ENCODE data around the gene PALLD. TPM values are rescaled to one million over a fixed set of nuclear protein-coding genes. Genes with fewer than 3 reads are reported as not detected.

PALLD gene
- total RNA-seq, 1 donor from 2014 or later = 16.4 TPM

DNA sequence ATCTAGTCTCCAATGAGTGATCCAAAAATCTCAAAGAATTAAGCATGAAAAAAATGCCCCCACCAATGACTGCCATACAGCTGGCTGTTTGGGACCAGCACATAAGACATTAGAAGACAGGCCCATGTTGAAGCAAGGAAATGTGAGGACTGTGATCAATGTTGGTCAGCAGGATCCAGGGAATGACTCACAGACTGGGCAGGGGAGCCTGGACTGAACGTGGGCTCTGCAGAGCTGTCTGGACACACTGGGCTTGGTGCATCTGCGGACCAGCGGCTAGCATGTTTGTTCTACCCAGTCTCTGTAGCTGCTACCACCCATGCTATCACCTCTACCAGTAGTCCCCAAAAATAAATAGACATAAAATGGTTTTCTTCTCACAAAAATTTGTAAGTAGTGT, 108.6 kb downstream of the PALLD start:
- H3K36me3 Mint-ChIP-seq (ENCODE audit: low read depth, unreplicated experiment) = no peaks in the 10 kb centered on the region
- no peak overlapping the region for H3K27ac Mint-ChIP-seq (ENCODE audit: unreplicated experiment)
- DNase-seq (ENCODE audit: low spot score) = no peak

DNA sequence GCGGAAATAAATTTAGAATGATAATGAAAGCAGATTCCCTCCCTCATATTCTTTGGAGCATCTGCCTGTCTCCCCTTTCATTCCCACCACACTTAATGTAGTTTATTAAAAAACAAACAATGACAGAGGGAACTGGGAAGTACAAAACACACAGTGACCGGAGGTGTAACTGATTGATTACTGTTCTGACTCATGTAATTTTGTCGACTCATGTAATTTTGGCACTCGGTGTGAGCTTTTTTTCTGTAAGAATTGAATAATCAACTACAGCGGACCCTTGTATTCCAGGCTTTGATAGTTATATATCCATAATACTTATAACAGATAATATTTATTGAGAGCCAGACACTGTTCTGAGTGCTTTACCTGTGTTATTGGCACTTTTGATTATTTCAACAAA, 110.4 kb downstream of the PALLD start:
- H3K27me3 Mint-ChIP-seq (ENCODE audit: unreplicated experiment) = peaks cover 4% of the 10 kb centered on the region
- DNase-seq (ENCODE audit: low spot score) = no peak
- H3K4me1 Mint-ChIP-seq (ENCODE audit: unreplicated experiment) = peaks cover 33% of the 10 kb centered on the region
- H3K27ac Mint-ChIP-seq (ENCODE audit: unreplicated experiment) = no peak overlapping the region
- H3K36me3 Mint-ChIP-seq (ENCODE audit: low read depth, unreplicated experiment) = no peaks in the 10 kb centered on the region
- H3K4me3 Mint-ChIP-seq (ENCODE audit: unreplicated experiment) = no peak overlapping the region
- H3K9me3 Mint-ChIP-seq (ENCODE audit: unreplicated experiment) = no peaks in the 10 kb centered on the region
- TF ChIP-seq, protein P1, sequence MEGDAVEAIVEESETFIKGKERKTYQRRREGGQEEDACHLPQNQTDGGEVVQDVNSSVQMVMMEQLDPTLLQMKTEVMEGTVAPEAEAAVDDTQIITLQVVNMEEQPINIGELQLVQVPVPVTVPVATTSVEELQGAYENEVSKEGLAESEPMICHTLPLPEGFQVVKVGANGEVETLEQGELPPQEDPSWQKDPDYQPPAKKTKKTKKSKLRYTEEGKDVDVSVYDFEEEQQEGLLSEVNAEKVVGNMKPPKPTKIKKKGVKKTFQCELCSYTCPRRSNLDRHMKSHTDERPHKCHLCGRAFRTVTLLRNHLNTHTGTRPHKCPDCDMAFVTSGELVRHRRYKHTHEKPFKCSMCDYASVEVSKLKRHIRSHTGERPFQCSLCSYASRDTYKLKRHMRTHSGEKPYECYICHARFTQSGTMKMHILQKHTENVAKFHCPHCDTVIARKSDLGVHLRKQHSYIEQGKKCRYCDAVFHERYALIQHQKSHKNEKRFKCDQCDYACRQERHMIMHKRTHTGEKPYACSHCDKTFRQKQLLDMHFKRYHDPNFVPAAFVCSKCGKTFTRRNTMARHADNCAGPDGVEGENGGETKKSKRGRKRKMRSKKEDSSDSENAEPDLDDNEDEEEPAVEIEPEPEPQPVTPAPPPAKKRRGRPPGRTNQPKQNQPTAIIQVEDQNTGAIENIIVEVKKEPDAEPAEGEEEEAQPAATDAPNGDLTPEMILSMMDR (IDR thresholded peaks at IDR 0.05; ENCODE audit: unreplicated experiment) = no peak

More for the DNA sequence above, 108.6 kb downstream of the PALLD start:
- Mint-ChIP-seq H3K9me3 (ENCODE audit: unreplicated experiment) (no peaks in the 10 kb centered on the region), H3K27me3 (ENCODE audit: unreplicated experiment) (peaks cover 2% of the 10 kb centered on the region), H3K4me3 (ENCODE audit: unreplicated experiment) (no peak overlapping the region), H3K4me1 (ENCODE audit: unreplicated experiment) (peaks cover 30% of the 10 kb centered on the region)
- TF ChIP-seq, protein P1 (IDR thresholded peaks at IDR 0.05; ENCODE audit: unreplicated experiment) = no peak

DNA sequence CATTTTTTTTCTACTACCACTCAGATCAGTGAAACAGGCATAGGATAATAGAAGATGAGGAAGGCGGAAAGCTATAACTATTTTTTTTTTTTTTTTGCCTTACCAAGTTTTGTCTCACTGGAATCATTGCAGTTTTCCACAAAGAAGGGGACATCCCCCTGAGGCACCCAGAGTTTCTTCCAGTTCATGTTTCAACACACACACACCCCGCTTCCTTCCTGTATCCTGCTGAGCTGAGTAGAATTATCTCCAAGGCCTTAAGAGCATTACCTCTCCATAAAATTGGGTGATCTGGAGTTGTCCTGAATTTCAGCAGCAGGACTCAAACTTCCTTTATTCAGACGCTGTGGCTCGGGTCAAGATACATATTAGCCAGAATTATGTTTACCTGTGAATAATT, 111.9 kb downstream of the PALLD start:
- no peak for DNase-seq (ENCODE audit: low spot score)
- TF ChIP-seq, protein P1 (IDR thresholded peaks at IDR 0.05; ENCODE audit: unreplicated experiment) = no peak
- Mint-ChIP-seq H3K36me3 (ENCODE audit: low read depth, unreplicated experiment) (no peaks in the 10 kb centered on the region), H3K27me3 (ENCODE audit: unreplicated experiment) (peaks cover 4% of the 10 kb centered on the region), H3K4me3 (ENCODE audit: unreplicated experiment) (no peak overlapping the region), H3K27ac (ENCODE audit: unreplicated experiment) (peak overlapping the region; percentile 50), H3K4me1 (ENCODE audit: unreplicated experiment) (peaks cover 33% of the 10 kb centered on the region), H3K9me3 (ENCODE audit: unreplicated experiment) (no peaks in the 10 kb centered on the region)

DNA sequence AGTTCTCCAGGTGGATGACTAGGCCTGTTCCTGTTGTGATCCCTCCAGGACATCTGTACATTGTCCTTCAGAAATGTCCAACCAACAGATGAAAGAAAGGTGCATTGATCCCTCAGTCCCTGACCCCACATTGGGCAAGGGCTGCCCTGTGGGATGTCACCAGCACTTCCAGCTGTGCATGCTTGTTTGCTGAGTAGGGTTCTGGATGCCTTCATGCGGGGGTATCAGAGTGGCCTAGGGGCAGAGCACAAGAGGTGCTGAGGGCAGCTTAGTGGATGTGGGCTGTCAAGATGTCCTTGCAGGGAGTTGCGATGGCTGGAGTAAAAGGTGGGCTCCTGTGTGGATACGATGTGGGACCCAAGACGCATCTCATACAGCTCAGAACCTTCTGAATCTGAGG, 112.5 kb downstream of the PALLD start:
- H3K4me3 Mint-ChIP-seq (ENCODE audit: unreplicated experiment) = no peak overlapping the region
- no peak for DNase-seq (ENCODE audit: low spot score)
- peaks cover 27% of the 10 kb centered on the region for H3K4me1 Mint-ChIP-seq (ENCODE audit: unreplicated experiment)
- H3K9me3 Mint-ChIP-seq (ENCODE audit: unreplicated experiment) = no peaks in the 10 kb centered on the region
- H3K27ac Mint-ChIP-seq (ENCODE audit: unreplicated experiment) = no peak overlapping the region
- TF ChIP-seq, protein P1 (IDR thresholded peaks at IDR 0.05; ENCODE audit: unreplicated experiment) = no peak
- H3K27me3 Mint-ChIP-seq (ENCODE audit: unreplicated experiment) = peaks cover 4% of the 10 kb centered on the region
- no peaks in the 10 kb centered on the region for H3K36me3 Mint-ChIP-seq (ENCODE audit: low read depth, unreplicated experiment)

DNA sequence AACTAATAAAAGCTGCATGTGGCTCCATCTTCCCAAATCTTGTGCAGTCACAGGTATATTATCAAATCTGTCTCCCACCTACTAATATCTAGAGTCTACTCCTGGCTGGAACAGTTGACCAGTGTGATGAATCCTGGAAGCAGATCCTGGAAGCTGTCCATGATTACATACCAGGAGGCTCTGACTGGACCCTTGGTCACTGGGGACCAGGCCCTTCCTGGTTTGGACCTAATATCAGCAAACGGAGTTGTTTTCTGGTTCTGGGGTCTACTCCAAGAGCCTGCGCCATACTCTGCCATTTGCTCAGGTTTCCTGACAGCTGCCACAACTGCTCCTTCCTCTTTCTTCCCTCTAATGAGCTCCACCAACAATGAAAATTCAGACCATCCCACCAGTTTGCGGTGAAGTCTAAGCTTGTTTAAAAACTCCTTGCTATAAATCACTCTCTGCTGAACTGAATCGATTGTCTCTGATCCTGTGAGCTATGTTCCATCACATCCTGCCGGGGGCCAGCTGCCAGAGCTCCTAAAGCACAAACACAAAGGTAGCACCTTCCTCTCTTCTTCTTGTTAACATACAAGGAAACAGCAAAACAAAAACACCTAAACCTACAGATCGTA, 114.2 kb downstream of the PALLD start:
- H3K9me3 Mint-ChIP-seq (ENCODE audit: unreplicated experiment) = no peaks in the 10 kb centered on the region
- H3K27ac Mint-ChIP-seq (ENCODE audit: unreplicated experiment) = no peak overlapping the region
- no peaks in the 10 kb centered on the region for H3K36me3 Mint-ChIP-seq (ENCODE audit: low read depth, unreplicated experiment)

More for the DNA sequence above, 114.2 kb downstream of the PALLD start:
- Mint-ChIP-seq H3K27me3 (ENCODE audit: unreplicated experiment) (peaks cover 4% of the 10 kb centered on the region), H3K4me3 (ENCODE audit: unreplicated experiment) (no peak overlapping the region), H3K4me1 (ENCODE audit: unreplicated experiment) (peaks cover 20% of the 10 kb centered on the region)
- no peak for DNase-seq (ENCODE audit: low spot score)
- TF ChIP-seq, protein P1 (IDR thresholded peaks at IDR 0.05; ENCODE audit: unreplicated experiment) = no peak
